SH-SY5Y (cell line): ENCODE measurements around the gene CES2.

Experiments used
- GATA2 ChIP-seq: IDR thresholded peaks from 2 replicates; pipeline ENCODE4 v1.6.1; 2011; ENCODE audit warnings: mild to moderate bottlenecking, low read depth, low read length
- GATA3 ChIP-seq: IDR thresholded peaks from 2 replicates; pipeline ENCODE4 v1.6.1; 2011; ENCODE audit warnings: low read depth, mild to moderate bottlenecking, low read length, moderate library complexity

DNA sequence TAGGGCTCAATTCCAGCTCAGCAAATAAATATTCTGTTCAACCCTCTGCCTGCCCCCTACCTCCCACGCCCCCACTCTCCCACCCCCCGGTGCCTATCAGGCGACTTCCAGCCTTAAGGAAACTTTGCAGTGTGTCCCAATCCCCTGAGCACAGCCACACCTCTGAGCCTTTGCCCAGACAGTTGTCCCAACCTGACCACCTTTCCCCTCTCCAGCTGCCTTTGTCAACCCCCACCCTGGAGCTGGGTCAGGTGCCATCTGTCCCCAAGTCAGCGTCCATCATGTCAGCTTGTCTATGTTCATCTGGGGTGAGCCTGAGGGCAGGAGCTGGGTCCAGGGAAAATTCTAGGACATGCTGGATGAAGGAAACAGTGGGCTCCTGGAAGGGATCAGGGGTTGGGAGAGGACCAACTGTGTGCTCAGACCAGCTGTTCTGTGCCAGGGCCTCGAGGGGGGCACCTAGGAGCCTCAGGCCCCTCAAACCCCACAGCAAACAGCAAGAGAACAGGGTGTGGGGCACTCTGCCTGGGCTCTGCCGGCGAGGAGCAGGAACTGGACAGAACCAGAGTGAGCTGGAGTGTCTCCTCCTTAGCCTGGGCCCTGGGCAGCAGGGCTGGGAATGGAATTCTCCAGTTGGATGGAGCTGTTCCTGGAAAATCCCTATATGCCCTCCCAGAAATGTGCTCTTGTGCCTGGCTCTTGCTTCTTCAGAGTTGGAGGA is 34.4 kb upstream of the CES2 start:
- TF ChIP-seq GATA2 (no peak), GATA3 (no peak)
